GM23338 (cell line): ENCODE measurements around the gene DCST2.

Experiments used
- CREB1 ChIP-seq: fragments of 250-450 bp; sonication (Bioruptor Pico); IDR thresholded peaks from 2 replicates; pipeline ENCODE4 v1.5.0; 2020; ENCODE audit warnings: low read depth, mild to moderate bottlenecking, moderate library complexity
- CTCF ChIP-seq, 2 experiments: fragments of 200-600 bp in 1 of 2; sonication (generic) in 1 of 2; conservative IDR thresholded peaks; 2 replicates each; pipeline versions ENCODE4 v1.5.1 to v1.6.1; 2016 to 2017; ENCODE audit warnings: antibody characterized with exemption in 2 of 2, low read depth in 2 of 2, mild to moderate bottlenecking in 2 of 2, moderate library complexity in 1 of 2
- ETS1 ChIP-seq: IDR thresholded peaks from 2 replicates; pipeline ENCODE4 v1.6.1; 2016; ENCODE audit warnings: antibody characterized with exemption
- EZH2 ChIP-seq: fragments of 200-600 bp; sonication (generic); IDR thresholded peaks from one replicate; pipeline ENCODE4 v1.8.0; 2017; ENCODE audit warnings: antibody characterized with exemption, mild to moderate bottlenecking, low read depth; ENCODE audit not compliant: unreplicated experiment
- EZH2phosphoT487 ChIP-seq: fragments of 200-600 bp; sonication (generic); IDR thresholded peaks from one replicate; pipeline ENCODE4 v1.8.1; 2018; ENCODE audit warnings: antibody characterized with exemption; ENCODE audit not compliant: unreplicated experiment

- no peak for TF ChIP-seq CTCF (conservative IDR thresholded peaks at IDR 0.05; ENCODE audit: low read depth in 2 of 2)
- no peak for TF ChIP-seq CREB1 (CRISPR knock-in tag)
- TF ChIP-seq EZH2phosphoT487 = no peak
- no peak for TF ChIP-seq ETS1
- no peak for TF ChIP-seq EZH2
Observed at GRCh38 chr1:155007251-155007828, 26.2 kb downstream of the DCST2 start.
